Activated CD4-positive, alpha-beta T cell treated with anti-CD3 and anti-CD28 coated beads for 4 hours (primary cell): ENCODE results near the gene C16orf87.
A peak's percentile ranks its signal among the peaks of the same experiment; 100 is the strongest.
"Not testable (repeated sequence)": the region's sequence is repeated elsewhere in the genome, so short reads cannot be mapped to it uniquely, and the experiment has no call there.

ENCODE experiments used
- DNase-seq, 2 donors: peaks; one replicate each; pipeline ENCODE4 v3.0.0-alpha.2; 2020

C16orf87 gene

DNA sequence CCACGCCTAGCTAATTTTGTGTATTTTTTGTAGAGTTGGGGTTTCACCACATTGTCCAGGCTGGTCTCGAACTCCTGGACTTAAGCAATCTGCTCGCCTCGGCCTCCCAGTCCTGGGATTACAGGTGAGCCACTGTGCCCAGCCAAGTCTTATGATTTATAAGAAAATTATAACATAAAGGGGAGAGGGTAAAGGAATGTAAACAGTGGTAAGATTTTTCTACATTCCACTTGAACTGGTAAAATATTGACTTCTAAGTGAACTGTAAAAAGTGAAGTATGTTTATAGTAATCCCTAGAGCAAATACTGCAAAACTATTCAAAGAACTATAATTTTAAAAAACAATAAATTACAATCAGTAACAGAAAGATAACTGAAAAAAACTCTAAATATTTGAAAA is 33.5 kb downstream of the C16orf87 start:
- no peak for DNase-seq

- no peak for DNase-seq
Observed at GRCh38 chr16:46796764-46797269, 34.2 kb downstream of the C16orf87 start.

- no peak for DNase-seq
Observed at GRCh38 chr16:46793841-46794240, 37.1 kb downstream of the C16orf87 start.

DNA sequence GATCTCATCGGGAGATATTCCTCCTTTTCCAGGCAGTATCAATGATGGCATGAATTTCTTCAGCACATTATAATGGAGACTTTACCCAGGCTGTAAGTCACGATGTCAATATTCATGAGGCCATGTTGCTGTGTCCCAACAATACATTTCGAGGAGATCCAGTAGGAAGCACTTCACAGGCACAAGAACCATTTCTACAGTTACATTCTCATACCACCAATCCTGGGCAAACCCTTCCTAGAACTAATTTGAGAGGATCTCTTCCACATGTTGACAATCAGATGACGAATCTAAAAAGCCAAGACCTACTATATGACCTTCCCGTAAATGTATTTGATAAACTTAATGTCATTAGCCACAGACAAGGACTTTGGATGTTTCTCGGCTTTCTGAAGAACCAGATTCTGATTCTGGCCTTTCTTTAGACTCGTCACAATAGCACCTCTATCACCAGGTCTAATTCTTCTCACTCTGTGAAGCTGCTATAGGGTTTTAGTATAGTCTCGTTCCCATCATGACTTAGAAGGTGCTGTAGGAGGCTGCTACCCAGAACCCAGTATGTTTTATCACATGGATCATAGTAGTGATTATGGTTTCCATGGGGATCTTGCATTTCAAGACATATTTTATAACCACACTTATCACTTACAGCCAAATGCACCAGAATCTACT is 40.2 kb downstream of the C16orf87 start:
- DNase-seq: no peak

GRCh38 chr16:46789499-46790414 is 41.2 kb downstream of the C16orf87 start:
- peak; percentile 71 to 78 for DNase-seq

GRCh38 chr16:46788891-46789474 is 42.0 kb downstream of the C16orf87 start:
- no peak for DNase-seq

- no peak for DNase-seq
Observed at GRCh38 chr16:46787909-46788308, 43.1 kb downstream of the C16orf87 start.

DNA sequence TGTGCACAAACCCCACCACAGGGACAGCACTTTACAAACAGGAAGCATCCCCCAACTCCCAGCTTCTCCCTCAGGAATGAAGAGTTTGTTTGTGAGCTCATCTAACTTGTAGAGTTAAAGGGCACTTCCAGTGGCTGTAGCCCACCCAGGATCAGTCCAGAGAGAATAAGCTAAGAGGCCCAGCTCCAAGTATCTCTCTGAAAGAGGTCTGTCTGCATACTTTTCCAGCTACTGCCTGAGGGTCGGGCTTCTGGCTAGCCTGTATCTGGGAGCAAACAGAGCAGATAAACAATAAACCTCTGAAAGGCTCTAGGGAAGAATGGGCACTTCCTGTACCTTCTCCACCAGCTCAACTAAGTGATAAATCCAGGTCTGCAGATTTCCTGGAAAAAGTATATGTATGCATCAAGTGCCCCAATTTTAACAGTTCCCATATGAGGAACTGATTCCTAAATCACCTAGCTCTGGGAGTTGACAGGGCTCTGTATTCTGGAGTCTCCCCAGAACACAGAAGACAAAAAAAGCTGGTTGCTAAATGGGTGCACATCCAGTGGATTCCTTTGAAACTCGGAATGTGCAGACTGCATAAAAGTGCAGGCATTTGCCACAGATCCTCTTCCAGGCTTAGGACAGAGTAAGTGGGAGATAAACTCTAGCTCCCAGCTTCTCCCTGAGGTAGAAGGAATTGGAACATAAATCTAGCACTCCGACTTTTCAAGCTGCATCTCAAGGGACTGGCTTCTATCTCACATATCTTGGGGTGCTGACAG is 45.7 kb downstream of the C16orf87 start:
- DNase-seq: no peak

DNA sequence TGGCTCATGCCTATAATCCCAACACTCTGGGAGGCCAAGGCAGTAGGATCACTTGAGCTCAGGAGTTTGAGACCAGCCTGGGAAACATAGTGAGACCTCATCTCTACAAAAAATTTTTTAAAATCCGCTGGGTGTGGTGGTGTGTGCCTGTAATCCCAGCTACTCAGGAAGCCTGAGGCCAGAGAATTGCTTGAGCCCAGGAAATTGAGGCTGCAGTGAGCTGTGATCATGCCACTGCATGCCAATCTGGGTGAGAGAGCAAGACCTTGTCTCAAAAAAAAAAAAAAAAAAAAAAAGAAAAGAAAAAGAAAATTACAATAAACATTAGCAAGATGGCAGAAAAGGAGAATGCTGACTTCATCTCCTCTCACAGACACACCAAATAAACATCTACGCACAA is 46.4 kb downstream of the C16orf87 start:
- DNase-seq: not testable (repeated sequence)

DNA sequence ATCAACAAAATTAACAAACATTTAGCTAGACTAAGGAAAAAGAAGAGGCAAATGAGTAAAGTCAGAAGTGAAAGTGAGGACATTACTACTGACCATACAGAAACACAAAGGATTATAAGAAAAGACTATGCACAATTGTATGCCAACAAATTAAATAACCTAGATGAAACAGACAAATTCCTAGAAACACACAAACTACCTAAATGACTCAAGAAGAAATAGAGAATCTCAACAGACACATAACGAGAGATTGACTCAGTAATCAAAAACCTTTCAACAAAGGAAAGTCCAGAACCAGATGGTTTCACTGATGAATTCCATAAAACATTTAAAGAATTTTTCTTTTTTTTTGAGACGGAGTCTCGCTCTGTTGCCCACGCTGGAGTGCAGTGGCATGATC is 47.2 kb downstream of the C16orf87 start:
- DNase-seq: no peak

GRCh38 chr16:46782320-46782719 is 48.7 kb downstream of the C16orf87 start:
- no peak for DNase-seq

- DNase-seq: no peak
Observed at GRCh38 chr16:46777804-46778203, 53.2 kb downstream of the C16orf87 start.

GRCh38 chr16:46775214-46775613 is 55.8 kb downstream of the C16orf87 start:
- no peak for DNase-seq

GRCh38 chr16:46774743-46775177 is 56.2 kb downstream of the C16orf87 start:
- DNase-seq: no peak

DNA sequence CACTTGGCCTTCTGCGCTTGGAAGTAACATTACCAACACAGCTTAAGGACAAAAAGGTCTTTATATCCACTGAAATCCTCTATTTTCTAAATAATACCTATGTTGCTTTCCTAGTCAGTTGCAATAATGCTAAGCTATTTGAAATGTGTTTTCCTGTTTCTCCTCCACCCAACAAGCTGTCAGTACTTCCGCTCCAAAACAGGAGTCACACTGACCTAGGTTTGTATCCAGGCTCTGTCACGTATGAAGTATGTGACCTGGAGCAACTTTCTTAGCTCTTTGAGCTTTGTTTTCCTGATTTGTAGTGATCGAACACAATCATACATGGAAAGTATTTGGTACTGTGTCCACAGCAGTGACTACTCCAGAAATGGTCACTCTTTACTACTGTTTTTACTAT is 58.5 kb downstream of the C16orf87 start:
- no peak for DNase-seq

DNA sequence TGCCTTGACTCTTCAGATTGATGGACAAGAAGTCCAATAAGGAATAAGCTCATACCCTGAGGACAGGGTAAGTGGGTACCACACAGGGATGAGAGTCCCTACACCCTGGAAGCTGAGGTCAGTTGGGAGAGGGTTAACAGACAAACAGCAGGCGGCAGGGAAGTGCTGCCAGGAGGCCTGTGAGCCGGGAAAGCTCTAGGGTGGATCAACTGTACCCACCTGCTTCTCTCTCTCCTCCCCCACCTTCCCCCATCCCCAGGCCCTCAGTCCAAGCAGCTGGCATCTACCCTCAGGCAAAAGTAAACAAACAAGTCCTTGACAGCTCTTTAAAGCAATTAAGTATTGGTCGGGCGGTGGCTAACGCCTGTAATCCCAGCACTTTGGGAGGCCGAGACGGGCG is 62.2 kb downstream of the C16orf87 start:
- DNase-seq: no peak

- DNase-seq: no peak
Observed at GRCh38 chr16:46765050-46765449, 65.9 kb downstream of the C16orf87 start.

- no peak for DNase-seq
Observed at GRCh38 chr16:46763147-46763546, 67.8 kb downstream of the C16orf87 start.

DNA sequence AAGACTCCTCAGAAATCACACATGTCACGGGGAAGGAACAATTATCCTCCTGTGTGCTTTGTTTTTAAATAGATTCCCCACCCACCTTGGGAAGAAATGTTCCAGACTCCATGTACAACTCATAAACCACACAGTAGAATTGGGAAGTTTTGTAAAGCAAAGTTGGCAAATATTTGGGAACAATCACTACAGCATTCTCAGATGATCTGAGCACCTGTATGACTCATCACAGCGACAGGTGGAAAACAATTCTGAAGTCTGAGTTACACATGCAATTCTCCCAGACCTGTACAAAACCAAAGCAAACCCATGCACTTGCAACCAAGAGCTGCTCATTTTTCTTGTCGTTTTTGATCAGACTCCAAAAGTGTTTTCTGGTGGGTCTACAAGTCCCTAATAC is 68.4 kb downstream of the C16orf87 start:
- no peak for DNase-seq

DNA sequence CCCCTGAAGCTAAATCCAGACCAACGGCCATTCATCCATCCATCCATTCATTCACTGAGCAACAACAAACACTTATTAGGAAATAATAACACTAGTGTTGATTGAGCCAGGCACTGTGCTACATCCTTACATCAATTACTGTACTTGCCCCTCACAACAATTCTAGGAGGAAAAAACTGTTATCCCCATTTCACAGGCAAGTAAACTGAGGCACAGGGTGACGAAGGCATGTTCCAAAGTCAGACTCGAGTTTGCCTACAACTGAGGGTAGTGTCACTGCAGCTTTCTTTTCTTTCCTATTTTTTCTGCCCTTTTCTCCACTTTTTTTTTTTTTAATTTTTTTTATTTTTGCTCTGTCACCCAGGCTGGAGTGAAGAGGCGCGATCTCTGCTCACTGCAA is 71.7 kb downstream of the C16orf87 start:
- no peak for DNase-seq

- no peak for DNase-seq
Observed at GRCh38 chr16:46757339-46758050, 73.5 kb downstream of the C16orf87 start.

DNA sequence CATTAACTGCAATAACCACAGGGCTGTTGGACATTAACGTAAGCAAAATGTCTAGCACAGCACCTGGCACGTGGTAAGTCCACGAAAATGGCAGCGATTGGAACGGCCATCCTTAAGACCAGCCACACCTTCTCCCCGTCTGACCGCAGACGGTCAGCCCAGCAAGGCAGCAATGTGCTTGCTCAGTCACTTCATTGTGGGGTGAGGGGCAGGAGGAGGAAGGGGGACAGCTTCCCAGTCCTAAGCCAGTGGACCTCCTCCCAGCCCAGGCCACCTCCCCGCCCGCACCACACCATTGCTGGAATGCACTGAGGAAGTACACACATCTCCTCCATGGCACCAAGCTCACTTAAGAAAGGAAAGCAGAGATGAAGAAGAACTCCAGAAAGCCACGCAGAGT is 74.2 kb downstream of the C16orf87 start:
- DNase-seq: no peak
